ENCODE results near the gene MACROD1.

The MACROD1 gene

DNA sequence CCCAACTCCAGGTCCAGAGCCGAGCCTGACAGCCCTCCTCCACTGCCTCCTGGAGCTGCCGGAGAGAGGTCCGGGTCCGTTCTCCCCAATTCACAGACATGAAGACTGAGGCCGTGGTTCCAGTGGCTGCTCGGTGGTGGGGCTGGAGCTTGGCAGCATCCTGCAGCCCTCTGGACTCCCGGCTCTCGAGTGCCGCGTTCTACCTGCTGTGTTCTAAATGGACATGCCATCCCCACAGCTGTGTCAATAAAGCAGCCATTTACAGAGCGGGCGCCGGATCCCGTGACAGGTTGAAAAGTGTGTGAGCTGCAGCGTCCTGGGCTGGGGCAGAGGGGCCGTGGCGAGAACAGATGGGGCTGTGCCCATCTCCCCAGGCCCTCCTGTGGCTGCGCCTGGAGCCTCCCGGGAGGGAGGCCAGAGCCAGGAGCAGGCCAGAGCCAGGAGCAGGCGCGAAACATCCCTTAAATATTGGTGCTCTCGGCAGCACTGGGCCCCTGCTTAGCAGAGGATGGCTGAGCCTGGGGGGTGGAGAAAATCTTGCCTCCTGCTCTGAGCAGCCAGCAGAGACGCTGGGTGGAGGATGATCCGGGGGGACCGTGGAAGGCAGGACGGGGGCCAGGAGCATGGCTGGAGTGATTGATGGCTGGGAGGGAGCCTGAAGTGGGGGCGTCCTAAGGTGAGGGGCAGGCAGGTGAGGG lies 84.0 kb downstream of the MACROD1 start:
- no peak for TF ChIP-seq MYC (IDR thresholded peaks at IDR 0.05; ENCODE audit: low read depth, low read length)
- TF ChIP-seq, protein P1, sequence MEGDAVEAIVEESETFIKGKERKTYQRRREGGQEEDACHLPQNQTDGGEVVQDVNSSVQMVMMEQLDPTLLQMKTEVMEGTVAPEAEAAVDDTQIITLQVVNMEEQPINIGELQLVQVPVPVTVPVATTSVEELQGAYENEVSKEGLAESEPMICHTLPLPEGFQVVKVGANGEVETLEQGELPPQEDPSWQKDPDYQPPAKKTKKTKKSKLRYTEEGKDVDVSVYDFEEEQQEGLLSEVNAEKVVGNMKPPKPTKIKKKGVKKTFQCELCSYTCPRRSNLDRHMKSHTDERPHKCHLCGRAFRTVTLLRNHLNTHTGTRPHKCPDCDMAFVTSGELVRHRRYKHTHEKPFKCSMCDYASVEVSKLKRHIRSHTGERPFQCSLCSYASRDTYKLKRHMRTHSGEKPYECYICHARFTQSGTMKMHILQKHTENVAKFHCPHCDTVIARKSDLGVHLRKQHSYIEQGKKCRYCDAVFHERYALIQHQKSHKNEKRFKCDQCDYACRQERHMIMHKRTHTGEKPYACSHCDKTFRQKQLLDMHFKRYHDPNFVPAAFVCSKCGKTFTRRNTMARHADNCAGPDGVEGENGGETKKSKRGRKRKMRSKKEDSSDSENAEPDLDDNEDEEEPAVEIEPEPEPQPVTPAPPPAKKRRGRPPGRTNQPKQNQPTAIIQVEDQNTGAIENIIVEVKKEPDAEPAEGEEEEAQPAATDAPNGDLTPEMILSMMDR (IDR thresholded peaks at IDR 0.05; ENCODE audit: low read depth, low read length) = no peak
- no peak for TF ChIP-seq POLR2A (IDR thresholded peaks at IDR 0.05; ENCODE audit: extremely low read depth, insufficient read length)
- TF ChIP-seq, protein P2, sequence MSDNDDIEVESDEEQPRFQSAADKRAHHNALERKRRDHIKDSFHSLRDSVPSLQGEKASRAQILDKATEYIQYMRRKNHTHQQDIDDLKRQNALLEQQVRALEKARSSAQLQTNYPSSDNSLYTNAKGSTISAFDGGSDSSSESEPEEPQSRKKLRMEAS (IDR thresholded peaks at IDR 0.05; ENCODE audit: low read depth, low read length) = no peak
- no peak for DNase-seq (ENCODE audit: low read depth)
- no peak overlapping the region for H3K4me3 ChIP-seq (ENCODE audit: low read depth, low read length)

DNA sequence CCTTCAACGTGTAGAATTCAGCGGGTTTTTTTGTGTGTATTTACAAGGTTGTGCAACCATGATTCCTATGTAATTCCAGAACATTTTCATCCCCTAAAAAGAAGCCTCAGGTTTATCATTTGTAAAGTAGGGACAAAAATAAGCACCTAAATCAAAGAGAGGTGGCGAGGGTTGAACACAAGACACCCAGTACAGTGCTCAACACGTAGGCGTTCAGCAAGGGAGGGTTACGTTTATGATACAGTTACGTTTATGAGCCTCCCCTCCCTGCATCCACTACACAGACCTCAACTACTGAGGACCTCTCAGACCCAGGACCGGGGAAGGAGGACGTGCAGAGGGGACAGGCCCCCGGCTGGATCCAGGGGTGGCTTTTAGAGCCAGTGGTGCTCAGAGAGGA lies 85.5 kb downstream of the MACROD1 start:
- TF ChIP-seq, protein P1 (IDR thresholded peaks at IDR 0.05; ENCODE audit: low read depth, low read length) = no peak
- TF ChIP-seq MYC (IDR thresholded peaks at IDR 0.05; ENCODE audit: low read depth, low read length) (no peak), POLR2A (IDR thresholded peaks at IDR 0.05; ENCODE audit: extremely low read depth, insufficient read length) (no peak)
- TF ChIP-seq, protein P2 (IDR thresholded peaks at IDR 0.05; ENCODE audit: low read depth, low read length) = no peak
- DNase-seq (ENCODE audit: low read depth) = no peak

DNA sequence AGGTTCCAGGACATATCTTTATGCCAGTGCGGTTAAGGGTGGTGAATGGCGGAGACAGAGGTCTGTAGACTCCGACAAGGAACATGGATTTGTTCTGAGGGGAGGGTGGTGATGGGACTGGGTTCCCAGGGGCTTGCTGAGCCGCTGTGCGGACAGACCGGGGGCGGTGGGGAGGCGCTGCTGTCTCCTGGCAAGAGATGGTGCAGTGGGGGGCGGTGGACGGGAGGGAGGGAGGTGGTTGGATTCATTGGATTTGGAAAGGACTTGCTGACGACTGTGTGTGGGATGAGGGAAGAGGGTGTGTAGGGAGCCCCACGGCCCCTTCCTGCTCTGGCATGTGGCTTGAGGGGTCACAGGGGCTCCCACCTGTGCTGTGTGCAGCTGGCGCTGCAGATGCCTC lies 87.0 kb downstream of the MACROD1 start:
- H3K4me3 ChIP-seq (ENCODE audit: low read depth, low read length) = no peak overlapping the region
- TF ChIP-seq MYC (IDR thresholded peaks at IDR 0.05; ENCODE audit: low read depth, low read length) = no peak
- TF ChIP-seq POLR2A (IDR thresholded peaks at IDR 0.05; ENCODE audit: extremely low read depth, insufficient read length) = no peak
- TF ChIP-seq, protein P1 (IDR thresholded peaks at IDR 0.05; ENCODE audit: low read depth, low read length) = no peak
- TF ChIP-seq, protein P2 (IDR thresholded peaks at IDR 0.05; ENCODE audit: low read depth, low read length) = no peak
- DNase-seq (ENCODE audit: low read depth) = no peak

More for the DNA sequence above, 85.5 kb downstream of the MACROD1 start:
- H3K4me3 ChIP-seq (ENCODE audit: low read depth, low read length) = no peak overlapping the region

DNA sequence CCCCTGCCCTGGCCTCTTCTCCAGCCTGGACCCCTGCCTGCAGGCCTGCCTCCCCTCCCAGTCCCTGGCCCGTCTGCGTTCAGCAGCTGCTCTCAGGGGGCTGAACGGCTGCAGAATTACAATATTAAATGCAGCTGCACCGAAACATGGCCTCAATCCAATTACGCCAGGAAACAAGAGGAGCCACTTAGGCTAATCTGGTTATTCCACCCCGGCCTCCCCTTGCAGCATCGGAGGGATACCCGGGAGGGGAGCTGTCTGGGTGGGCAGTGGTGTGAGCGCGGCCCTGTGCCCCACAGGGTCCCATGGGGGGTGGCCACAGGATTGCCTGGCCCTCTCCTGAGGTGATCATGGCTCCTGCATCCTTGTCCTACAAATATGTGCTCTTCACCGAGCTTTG lies 87.6 kb downstream of the MACROD1 start:
- no peak overlapping the region for H3K4me3 ChIP-seq (ENCODE audit: low read depth, low read length)
- no peak for TF ChIP-seq MYC (IDR thresholded peaks at IDR 0.05; ENCODE audit: low read depth, low read length)
- TF ChIP-seq, protein P1 (IDR thresholded peaks at IDR 0.05; ENCODE audit: low read depth, low read length) = no peak
- TF ChIP-seq POLR2A (IDR thresholded peaks at IDR 0.05; ENCODE audit: extremely low read depth, insufficient read length) = no peak
- TF ChIP-seq, protein P2 (IDR thresholded peaks at IDR 0.05; ENCODE audit: low read depth, low read length) = no peak
- no peak for DNase-seq (ENCODE audit: low read depth)

DNA sequence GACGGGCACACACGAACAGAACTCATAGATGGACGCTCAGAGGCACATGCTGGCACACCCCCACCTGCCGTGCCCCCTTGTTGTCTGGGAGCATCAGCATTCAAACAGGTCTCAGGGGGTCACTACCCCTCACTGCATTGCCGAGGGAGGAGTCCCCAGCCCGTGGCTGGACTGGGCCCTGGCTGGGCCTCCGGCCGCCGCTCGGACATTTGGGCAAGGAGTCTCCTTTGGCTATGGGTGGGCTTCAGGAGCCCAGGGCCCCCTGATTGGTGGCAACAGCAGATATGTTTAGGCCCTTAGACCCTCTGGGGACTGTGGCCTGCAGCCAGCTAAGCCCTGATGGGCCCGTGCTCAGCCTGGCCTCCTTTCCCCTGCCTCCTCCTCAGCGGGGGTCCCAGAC lies 88.3 kb downstream of the MACROD1 start:
- no peak for DNase-seq (ENCODE audit: low read depth)

More for the DNA sequence above, 88.3 kb downstream of the MACROD1 start:
- no peak overlapping the region for H3K4me3 ChIP-seq (ENCODE audit: low read depth, low read length)
- TF ChIP-seq MYC (IDR thresholded peaks at IDR 0.05; ENCODE audit: low read depth, low read length) (no peak), POLR2A (IDR thresholded peaks at IDR 0.05; ENCODE audit: extremely low read depth, insufficient read length) (no peak)
- TF ChIP-seq, protein P1 (IDR thresholded peaks at IDR 0.05; ENCODE audit: low read depth, low read length) = no peak
- TF ChIP-seq, protein P2 (IDR thresholded peaks at IDR 0.05; ENCODE audit: low read depth, low read length) = no peak
